GM19238 (cell line): ENCODE measurements around the gene KCNQ4.

Source experiments
- DNase-seq: peaks from one replicate; pipeline ENCODE4 v3.0.0; 2011; ENCODE audit warnings: low spot score; ENCODE audit not compliant: insufficient read length

Gene KCNQ4

GRCh38 chr1:40887652-40888051 lies 104.1 kb downstream of the KCNQ4 start:
- DNase-seq, result no peak
